ENCODE measurements around the gene DDX1. TPM values are rescaled to one million over a fixed set of nuclear protein-coding genes. Genes with fewer than 3 reads are reported as not detected.

DDX1 gene
- total RNA-seq, 1 donor from 2014 or later: 255 TPM

DNA sequence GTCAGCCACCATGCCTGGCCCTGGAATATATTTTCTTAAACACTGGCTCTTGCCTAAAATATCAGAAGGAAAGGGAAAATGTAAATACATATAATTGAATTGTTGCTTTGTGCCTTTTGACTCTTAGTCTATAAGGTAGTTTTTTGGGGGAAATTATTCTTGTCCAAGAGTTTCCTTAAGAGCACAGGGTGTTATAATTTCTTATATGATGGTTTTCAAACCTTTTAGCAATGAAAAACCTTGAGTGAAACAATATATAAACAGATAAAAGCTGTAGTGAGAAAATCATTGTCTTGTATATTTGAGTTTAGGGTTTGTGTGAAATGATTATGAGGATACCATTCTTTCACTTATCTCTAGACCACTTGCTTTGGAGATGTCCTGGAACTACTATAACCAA, 40.2 kb downstream of the DDX1 start:
- no peak overlapping the region for H3K4me3 Mint-ChIP-seq (ENCODE audit: unreplicated experiment)
- H3K9me3 Mint-ChIP-seq (ENCODE audit: unreplicated experiment): no peaks in the 10 kb centered on the region
- H3K36me3 Mint-ChIP-seq (ENCODE audit: unreplicated experiment): peaks cover 4% of the 10 kb centered on the region
- H3K27ac Mint-ChIP-seq (ENCODE audit: unreplicated experiment): no peak overlapping the region
- DNase-seq: no peak
- TF ChIP-seq, protein P1, sequence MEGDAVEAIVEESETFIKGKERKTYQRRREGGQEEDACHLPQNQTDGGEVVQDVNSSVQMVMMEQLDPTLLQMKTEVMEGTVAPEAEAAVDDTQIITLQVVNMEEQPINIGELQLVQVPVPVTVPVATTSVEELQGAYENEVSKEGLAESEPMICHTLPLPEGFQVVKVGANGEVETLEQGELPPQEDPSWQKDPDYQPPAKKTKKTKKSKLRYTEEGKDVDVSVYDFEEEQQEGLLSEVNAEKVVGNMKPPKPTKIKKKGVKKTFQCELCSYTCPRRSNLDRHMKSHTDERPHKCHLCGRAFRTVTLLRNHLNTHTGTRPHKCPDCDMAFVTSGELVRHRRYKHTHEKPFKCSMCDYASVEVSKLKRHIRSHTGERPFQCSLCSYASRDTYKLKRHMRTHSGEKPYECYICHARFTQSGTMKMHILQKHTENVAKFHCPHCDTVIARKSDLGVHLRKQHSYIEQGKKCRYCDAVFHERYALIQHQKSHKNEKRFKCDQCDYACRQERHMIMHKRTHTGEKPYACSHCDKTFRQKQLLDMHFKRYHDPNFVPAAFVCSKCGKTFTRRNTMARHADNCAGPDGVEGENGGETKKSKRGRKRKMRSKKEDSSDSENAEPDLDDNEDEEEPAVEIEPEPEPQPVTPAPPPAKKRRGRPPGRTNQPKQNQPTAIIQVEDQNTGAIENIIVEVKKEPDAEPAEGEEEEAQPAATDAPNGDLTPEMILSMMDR (IDR thresholded peaks at IDR 0.05; ENCODE audit: partially characterized antibody, unreplicated experiment): no peak
- no peaks in the 10 kb centered on the region for H3K27me3 Mint-ChIP-seq (ENCODE audit: unreplicated experiment)
- H3K4me1 Mint-ChIP-seq (ENCODE audit: low read depth, unreplicated experiment): no peaks in the 10 kb centered on the region

DNA sequence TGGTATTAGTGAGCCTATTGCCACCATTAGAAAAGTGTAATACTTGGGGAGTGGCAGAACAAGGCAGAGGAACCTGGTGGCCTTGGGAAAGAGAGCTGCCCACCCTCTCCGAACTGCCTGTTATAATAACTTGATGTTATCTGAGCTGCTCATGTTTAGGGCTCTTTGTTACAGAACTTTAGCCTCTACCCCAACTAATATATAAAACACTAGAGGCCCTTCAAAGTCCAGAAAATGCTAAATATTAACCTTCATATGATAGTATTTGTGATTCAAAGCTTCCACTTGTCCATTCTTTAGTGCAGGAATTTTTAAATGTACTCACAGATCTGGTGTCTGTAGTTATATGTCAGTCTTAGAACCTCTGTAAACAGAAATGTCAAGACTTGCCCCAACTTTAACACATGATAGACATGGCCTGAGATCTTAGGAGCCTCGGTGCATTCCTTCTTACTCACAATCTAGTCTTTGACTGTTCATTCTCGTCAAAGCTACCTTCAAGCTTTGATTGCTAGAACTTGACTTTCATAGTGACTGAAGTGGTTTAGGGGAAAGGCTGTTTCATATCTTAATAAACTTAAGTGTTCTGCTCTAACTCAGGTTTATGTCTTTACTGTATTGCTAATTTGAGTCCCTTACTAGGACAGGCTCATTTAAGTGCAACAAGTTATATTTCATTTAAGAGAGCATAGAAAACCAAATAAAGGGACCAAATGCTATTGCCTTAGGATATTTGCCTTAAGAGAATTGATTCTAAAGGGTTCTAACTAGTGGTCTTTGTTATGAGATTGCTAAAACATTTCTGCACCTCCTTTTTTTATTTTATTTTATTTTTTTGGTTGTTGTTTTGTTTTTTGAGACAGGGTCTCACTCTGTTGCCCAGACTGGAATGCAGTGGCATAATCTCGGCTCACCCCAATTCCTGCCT, 41.6 kb downstream of the DDX1 start:
- TF ChIP-seq, protein P1 (IDR thresholded peaks at IDR 0.05; ENCODE audit: partially characterized antibody, unreplicated experiment): no peak
- Mint-ChIP-seq H3K36me3 (ENCODE audit: unreplicated experiment) (peaks cover 4% of the 10 kb centered on the region), H3K9me3 (ENCODE audit: unreplicated experiment) (no peaks in the 10 kb centered on the region), H3K4me1 (ENCODE audit: low read depth, unreplicated experiment) (peaks cover 4% of the 10 kb centered on the region), H3K27ac (ENCODE audit: unreplicated experiment) (no peak overlapping the region), H3K27me3 (ENCODE audit: unreplicated experiment) (no peaks in the 10 kb centered on the region), H3K4me3 (ENCODE audit: unreplicated experiment) (no peak overlapping the region)
- no peak for DNase-seq

DNA sequence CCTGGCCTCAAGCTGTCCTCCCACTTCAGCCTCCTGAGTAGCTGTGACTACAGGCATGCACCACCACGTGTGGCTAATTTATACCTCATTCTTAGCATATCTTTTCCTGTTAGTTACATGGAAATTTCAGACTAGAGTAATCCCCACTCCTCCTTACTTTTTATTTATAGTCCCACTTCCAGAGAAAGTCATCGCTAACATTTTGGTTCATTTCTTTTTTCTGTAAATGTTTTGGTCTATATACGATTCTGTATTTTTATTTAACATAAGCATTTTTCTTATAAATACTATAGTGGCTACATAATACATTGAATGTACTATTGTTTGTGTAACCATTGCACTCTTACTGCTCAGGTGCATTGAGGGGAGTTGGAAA, 42.3 kb downstream of the DDX1 start:
- no peaks in the 10 kb centered on the region for H3K27me3 Mint-ChIP-seq (ENCODE audit: unreplicated experiment)
- TF ChIP-seq, protein P1 (IDR thresholded peaks at IDR 0.05; ENCODE audit: partially characterized antibody, unreplicated experiment): no peak
- no peak overlapping the region for H3K27ac Mint-ChIP-seq (ENCODE audit: unreplicated experiment)
- no peak for DNase-seq
- no peak overlapping the region for H3K4me3 Mint-ChIP-seq (ENCODE audit: unreplicated experiment)
- no peaks in the 10 kb centered on the region for H3K9me3 Mint-ChIP-seq (ENCODE audit: unreplicated experiment)
- H3K36me3 Mint-ChIP-seq (ENCODE audit: unreplicated experiment): peaks cover 4% of the 10 kb centered on the region
- H3K4me1 Mint-ChIP-seq (ENCODE audit: low read depth, unreplicated experiment): peaks cover 4% of the 10 kb centered on the region

DNA sequence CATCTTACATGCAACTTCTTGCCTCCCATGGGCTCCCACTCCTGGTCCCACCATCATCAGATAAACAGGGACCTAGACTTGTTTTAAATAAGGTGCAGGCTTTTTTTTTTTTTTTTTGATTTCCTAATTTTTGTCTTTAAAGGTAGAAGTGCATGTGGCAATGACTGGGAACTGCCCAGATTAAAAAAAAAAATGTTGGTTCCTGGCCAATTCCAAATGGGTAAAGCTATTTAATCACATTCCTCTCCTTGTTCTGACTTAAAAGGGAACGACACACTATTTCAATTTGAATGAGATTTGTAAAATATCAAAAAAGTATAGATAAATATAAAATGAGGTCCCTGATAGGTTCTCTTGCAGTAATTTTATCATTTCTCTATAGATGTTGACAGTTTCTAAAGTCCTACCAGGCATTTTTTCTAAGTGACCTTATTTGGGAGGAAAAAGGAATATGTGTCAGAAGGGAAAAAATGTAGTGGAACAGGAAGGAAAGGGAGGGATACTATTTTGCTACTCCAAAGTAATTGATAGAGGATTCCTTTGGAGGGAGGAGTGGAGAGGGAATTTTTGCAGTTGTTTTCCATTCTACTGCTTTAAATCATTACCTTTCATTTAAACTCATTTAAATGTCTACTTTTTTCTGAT, 43.3 kb downstream of the DDX1 start:
- Mint-ChIP-seq H3K27me3 (ENCODE audit: unreplicated experiment) (no peaks in the 10 kb centered on the region), H3K4me3 (ENCODE audit: unreplicated experiment) (no peak overlapping the region), H3K9me3 (ENCODE audit: unreplicated experiment) (no peaks in the 10 kb centered on the region), H3K4me1 (ENCODE audit: low read depth, unreplicated experiment) (peaks cover 4% of the 10 kb centered on the region), H3K36me3 (ENCODE audit: unreplicated experiment) (peaks cover 4% of the 10 kb centered on the region), H3K27ac (ENCODE audit: unreplicated experiment) (no peak overlapping the region)
- no peak for DNase-seq
- TF ChIP-seq, protein P1 (IDR thresholded peaks at IDR 0.05; ENCODE audit: partially characterized antibody, unreplicated experiment): no peak

Measured in glutamatergic neuron (in vitro differentiated cells).